CMK (cell line): ENCODE results near the gene GUF1.
A peak's percentile ranks its signal among the peaks of the same experiment; 100 is the strongest.

ENCODE experiments used
- DNase-seq: peaks from one replicate; pipeline ENCODE4 v3.0.0-alpha.2; 2010; ENCODE audit warnings: low read depth

GUF1 gene, protein sequence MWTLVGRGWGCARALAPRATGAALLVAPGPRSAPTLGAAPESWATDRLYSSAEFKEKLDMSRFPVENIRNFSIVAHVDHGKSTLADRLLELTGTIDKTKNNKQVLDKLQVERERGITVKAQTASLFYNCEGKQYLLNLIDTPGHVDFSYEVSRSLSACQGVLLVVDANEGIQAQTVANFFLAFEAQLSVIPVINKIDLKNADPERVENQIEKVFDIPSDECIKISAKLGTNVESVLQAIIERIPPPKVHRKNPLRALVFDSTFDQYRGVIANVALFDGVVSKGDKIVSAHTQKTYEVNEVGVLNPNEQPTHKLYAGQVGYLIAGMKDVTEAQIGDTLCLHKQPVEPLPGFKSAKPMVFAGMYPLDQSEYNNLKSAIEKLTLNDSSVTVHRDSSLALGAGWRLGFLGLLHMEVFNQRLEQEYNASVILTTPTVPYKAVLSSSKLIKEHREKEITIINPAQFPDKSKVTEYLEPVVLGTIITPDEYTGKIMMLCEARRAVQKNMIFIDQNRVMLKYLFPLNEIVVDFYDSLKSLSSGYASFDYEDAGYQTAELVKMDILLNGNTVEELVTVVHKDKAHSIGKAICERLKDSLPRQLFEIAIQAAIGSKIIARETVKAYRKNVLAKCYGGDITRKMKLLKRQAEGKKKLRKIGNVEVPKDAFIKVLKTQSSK

DNA sequence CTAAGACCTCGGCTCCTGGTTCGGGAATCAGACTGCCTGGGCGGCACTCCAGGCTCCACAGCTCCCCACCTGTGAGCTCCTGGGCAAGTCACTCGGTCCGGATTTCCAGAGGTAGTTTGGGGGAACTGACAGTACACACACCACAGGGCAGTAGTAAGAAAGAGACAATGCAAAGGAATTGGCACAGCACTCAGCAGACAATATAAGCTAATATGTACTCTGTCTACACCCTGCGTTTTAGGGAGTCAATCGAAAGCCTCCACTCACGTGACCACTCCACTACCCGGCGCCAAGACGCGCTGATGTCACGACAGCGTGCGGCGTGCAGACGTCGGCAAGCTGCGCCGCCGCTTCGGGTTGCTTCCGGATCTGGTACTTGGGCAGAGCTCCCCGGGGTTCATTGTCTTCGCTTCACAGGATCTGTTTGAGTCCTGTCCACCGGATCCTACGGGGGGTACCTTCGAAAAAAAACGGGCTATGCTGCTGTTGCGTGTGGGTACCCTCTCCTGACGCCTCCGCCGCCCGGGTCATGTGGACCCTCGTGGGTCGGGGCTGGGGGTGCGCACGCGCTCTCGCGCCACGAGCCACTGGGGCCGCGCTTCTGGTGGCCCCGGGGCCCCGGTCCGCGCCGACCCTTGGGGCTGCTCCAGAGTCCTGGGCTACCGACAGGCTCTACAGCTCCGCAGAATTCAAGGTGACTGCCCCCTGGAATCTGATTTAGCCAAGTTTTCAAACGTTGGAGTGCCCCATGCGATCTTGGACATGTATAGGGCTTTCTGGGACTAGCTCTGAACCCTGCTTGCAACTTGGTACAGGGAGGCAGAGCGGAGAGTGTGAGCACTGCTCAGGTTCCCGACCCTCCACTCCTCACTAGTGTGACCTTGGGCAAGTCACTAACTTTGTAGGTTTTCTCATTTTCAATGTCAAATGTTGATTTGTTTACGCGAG lies at the start of gene GUF1:
GUF1 (plus strand) TSS at position 327 of the 948 bp plus-strand sequence; CDS start at position 530, 203 bp downstream.
- peak; percentile 74 for DNase-seq

DNA sequence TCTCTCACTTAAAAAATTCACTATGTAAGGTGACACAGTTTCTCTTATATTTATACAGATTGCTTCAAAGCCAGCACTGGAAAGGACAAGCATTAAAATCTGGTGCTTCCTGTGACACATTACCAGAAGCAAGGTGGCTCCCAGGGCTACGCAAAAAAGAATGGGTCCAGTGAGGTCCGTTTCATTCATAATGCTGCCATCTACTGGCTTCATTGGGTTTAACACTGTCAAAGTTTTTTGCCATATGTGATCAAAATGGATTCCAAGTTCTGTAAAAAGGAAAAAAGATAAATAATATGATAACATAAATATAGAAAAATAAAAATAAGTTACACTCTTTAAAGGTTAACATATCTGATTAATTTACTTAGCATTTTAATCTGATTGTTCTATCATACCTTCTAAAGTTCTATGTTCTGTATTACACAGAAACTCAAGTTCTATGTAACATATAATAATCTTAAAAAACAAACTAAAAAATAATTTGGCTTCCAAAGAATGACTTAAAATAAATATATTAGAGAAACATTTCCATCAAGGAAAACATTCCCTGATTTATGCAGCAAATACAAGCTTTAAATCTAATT lies 48.8 kb upstream of the GUF1 start:
- DNase-seq, result no peak

- no peak for DNase-seq
These were observed 46.1 kb upstream of the GUF1 start for GRCh38 chr4:44632089-44632488.

DNA sequence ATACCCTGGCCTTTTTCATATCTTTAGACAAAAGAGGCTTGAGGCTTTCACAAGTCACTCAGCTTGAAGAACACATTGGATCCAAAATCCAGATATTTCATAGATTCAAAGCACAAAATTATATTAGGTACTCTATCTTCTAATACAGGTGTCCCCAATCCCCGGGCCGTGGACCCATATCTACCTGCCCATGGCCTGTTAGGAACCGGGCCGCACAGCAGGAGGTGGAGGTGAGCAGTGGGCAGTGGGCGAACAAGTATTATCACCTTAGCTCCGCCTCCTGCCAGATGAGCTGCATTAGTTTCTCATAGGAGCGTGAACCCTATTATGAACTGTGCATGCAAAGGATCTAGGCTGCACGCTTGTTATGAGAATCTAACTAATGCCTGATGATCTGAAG lies 45.5 kb upstream of the GUF1 start:
- DNase-seq, result no peak

DNA sequence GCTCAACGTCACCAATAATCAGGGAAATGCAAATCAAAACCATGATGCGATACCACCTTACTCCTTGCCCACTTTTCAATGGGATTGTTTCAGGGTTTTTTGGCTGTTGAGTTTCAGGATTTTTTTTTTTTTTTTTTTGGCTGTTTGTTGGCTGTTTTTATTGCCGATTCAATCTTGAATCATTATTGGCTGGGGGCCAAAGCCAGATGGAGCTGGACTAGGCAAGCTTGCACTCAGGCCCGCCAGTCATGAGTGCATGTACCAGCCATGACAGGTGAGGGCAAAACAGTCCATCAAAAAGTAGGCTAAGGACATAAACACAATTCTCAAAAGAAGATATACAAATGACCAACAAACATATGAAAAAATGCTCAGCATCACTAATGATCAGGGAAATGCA lies 40.1 kb upstream of the GUF1 start:
- DNase-seq, result no peak

DNA sequence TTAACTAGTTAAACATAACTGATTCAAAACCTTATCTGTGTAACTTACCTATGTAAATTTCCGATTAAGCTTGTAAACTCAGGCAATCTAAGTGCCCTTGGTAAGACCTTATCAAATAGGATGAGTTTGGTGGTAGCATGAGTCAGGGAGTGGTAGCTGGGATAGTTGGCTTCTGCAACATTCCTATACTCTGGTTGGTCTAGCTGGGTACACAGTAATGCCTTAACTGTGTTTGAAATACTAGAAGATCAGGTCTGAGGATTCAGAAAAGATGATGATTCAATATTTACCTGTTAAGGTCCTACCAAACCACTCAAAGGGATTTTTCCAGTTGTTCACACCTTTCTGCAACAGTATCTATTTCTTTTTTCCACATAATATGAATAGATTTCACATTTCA lies 32.1 kb upstream of the GUF1 start:
- DNase-seq, result no peak

DNA sequence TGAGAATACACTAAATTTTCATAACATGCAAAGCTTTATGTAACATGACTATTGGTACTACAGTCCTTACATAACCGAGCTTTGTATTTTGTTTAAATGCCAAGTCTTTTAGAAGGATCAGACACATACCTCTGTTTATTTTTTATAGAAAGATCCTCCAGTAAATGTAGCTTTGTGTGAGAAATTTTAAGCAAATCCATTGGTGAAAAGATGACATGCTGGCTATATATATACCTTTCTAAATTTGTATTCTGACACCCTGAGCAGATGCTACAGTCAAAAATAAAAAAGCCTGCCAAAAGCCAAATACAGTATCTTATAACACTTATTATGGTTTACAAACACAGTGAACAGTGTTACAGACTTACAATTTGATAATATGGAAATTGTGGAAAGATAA lies 26.8 kb upstream of the GUF1 start, which contains the start of gene YIPF7:
YIPF7 (minus strand) TSS at position 201 of the 400 bp plus-strand sequence. CDS start 1,525 bp downstream, outside the sequence.
- no peak for DNase-seq

DNA sequence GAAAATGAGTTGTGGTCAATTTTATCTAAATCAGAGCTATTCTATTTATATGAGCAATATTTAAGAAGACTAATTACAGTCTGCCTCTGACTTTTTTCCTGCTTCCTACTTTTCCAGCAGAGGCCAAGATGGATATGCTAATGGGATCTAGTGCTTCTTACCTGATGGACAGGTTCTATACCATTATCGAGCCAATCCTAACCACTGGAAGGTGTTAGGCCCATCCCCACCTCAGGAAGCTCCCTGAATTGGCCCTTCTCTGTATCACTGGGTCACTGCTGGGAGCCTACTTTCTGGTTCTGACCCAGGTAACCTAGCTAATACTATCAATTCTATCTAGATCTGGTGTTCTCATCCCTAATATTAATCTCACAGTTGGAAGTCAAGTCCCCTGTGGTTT lies 26.2 kb upstream of the GUF1 start:
- no peak for DNase-seq

- no peak for DNase-seq
These were observed 17.8 kb upstream of the GUF1 start for GRCh38 chr4:44660396-44660795.

- no peak for DNase-seq
These were observed 16.1 kb upstream of the GUF1 start for GRCh38 chr4:44661940-44662622.

GRCh38 chr4:44662623-44663005 lies 15.6 kb upstream of the GUF1 start:
- DNase-seq, result no peak

- DNase-seq, result no peak
These were observed 14.5 kb upstream of the GUF1 start for GRCh38 chr4:44663539-44664263.

DNA sequence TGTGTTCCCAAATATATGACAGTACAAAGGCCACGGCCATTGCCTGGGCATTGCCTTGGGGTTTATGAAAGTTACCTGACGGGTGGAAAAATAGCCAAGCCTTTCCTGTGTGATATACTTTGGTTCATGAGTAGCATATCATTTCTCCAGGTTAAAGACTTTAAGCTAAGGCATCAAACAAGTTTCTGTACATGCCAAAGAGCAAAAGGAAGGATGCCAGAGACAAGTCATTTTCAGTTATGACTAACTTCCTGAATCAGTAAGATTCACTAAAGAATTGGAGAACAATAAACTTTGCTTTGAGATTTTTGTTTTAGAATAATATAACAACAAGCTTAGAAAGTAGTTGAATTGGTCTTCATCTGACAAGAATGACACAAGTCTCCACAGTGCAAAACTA lies 9.7 kb upstream of the GUF1 start:
- no peak for DNase-seq

- DNase-seq, result no peak
These were observed 7.6 kb upstream of the GUF1 start for GRCh38 chr4:44670506-44671199.

DNA sequence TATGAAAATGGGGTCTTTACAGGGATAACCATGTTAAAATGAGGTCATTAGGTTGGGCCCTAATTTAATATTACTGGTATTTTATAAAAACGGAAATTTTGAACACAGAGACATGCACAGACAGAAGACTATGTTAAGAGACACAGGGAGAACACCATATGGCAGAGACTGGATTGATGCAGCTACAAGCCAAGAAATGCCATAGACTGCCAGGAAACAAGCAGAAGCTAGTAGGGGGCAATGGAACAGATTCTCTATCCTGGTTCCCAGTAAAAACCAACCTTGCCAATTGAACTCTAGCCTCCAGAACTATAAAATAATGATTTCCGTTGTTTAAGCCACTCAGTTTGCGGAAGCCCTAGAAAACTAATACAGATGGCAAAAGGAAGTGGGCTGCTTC lies 6.6 kb upstream of the GUF1 start:
- DNase-seq, result no peak

DNA sequence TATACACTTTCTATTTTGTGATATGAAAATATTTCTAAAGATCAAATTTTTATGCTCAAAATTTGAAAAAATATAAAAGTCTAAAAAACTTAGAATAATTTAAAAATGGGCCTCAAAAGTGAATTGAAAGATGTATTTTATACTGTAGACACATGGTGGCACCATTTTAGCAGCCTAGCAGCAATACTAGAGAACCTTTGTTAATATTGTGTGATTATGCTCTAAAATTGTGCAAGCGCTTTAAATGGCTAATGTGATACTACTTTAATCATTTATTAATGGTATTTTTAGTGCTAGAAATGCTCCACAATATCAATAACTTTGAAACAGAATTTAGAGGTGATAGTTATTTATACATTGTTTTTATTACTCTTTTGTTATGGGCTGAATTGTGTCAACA lies 3.7 kb upstream of the GUF1 start:
- DNase-seq, result no peak

DNA sequence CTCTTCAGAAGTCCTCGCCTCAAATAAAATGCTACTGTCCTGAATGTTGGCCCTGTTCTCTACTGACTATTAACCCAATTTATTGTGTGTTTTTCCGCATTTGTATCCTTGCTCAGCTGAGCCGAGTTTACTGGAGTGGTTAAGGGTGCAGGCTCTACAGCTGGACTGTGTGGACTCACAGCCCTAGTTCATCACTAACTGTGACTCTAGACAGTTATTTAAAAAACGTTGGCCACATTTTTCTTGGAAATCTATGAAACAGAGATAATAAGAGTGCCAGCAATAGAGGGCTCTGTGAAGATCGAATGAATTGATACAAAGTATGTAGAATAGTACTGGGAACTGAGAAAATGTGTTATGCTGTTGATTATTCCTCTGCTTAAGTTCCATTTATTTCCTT lies 2.9 kb upstream of the GUF1 start:
- DNase-seq, result no peak

DNA sequence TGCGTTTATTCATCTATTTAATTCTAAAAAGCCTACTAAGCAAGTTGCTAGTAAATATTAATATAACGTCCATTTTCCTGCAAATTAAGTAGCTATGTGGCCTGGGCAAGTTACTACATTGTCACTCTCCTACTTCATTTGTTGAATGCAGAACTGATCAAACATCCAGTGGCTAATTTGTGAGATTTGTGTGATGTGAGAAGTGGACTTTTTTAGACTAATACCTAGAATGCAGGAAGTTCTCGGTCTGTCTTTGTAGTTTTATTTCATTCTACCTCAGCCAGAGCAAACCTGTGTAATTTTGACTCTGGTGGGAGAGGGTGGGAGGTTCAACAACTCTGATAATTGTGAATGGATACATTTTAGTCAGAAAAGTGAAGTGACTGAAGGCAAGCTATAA lies 840 bp downstream of the GUF1 start:
- DNase-seq, result no peak

DNA sequence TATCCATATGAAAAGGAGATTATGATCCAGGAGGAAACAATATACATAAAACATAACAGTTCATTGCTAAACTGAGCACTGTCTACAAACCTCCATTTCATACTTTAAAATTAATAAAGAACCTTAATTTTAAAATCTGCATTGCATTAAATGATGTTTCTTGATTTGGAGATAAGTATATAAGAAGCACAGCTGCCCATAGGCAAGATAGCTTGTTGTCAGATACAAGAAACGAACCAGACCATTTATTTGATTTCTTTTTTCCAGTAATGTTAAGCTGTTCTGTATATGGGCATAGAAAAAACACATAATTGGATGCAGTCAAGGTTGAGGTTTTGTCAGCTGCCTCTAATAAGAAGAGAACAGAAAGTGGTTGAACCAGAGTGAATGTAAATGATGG lies 6.4 kb downstream of the GUF1 start:
- DNase-seq, result no peak

DNA sequence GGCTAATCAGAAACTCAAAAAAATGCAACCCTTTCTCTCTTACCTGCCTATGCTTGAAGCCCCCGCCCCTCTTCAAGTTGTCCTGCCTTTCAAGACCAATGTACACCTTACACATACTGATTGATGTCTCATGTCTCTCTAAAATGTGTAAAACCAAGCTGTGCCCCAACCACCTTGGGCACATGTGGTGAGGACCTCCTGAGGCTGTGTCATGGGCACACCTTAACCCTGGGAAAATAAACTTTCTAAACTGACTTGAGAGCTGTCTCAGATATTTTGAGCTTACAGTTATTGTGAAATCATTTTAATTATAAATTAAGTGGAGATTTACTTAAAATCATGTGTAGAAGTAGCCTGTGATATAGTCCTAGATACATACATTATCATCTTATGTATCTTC lies 22.2 kb downstream of the GUF1 start:
- no peak for DNase-seq
